Choroid plexus epithelial cell (primary cell): ENCODE results near the gene C17orf114.

Experiments used
- DNase-seq: peaks from one replicate; pipeline ENCODE4 v3.0.0-alpha.2; 2010; ENCODE audit warnings: low read depth
- H3K4me3 ChIP-seq: 2 replicates; pipeline ENCODE4 v1.5.1; 2011; ENCODE audit warnings: low read depth, mild to moderate bottlenecking, control low read depth, low read length, moderate library complexity
- TF ChIP-seq, protein P1 (sequence below): conservative IDR thresholded peaks from 2 replicates; pipeline ENCODE4 v1.5.1; 2011; ENCODE audit warnings: low read depth, mild to moderate bottlenecking, control low read depth, inconsistent platforms, low read length, moderate library complexity

Gene C17orf114

GRCh38 chr17:4766201-4766600 is 35.9 kb downstream of the C17orf114 start:
- TF ChIP-seq, protein P1, sequence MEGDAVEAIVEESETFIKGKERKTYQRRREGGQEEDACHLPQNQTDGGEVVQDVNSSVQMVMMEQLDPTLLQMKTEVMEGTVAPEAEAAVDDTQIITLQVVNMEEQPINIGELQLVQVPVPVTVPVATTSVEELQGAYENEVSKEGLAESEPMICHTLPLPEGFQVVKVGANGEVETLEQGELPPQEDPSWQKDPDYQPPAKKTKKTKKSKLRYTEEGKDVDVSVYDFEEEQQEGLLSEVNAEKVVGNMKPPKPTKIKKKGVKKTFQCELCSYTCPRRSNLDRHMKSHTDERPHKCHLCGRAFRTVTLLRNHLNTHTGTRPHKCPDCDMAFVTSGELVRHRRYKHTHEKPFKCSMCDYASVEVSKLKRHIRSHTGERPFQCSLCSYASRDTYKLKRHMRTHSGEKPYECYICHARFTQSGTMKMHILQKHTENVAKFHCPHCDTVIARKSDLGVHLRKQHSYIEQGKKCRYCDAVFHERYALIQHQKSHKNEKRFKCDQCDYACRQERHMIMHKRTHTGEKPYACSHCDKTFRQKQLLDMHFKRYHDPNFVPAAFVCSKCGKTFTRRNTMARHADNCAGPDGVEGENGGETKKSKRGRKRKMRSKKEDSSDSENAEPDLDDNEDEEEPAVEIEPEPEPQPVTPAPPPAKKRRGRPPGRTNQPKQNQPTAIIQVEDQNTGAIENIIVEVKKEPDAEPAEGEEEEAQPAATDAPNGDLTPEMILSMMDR, result no peak
- DNase-seq, result no peak
- H3K4me3 ChIP-seq, result no peak overlapping the region

DNA sequence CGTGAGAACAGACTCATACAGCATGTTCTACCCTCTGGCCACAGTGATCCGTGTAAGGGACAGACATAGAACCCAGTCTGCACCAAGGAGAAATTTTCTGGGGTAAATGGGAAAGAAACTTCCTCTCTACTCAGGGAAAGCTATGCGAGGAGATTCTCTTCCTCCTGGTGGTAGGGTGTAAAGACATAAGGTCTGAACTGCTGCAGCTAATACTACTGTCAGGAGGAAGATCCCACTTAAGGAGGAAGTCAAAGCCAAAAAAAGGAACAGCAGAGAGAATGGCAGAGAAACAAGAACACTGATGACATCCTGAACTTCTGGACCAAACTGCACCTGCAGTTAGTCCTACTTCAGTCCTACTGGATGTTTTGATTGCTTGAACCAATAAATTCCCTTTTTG is 37.5 kb downstream of the C17orf114 start:
- DNase-seq, result no peak
- no peak overlapping the region for H3K4me3 ChIP-seq
- TF ChIP-seq, protein P1, result no peak

GRCh38 chr17:4759776-4760236 is 42.3 kb downstream of the C17orf114 start:
- DNase-seq, result no peak
- TF ChIP-seq, protein P1, result no peak
- H3K4me3 ChIP-seq, result no peak overlapping the region

GRCh38 chr17:4753392-4753791 is 48.7 kb downstream of the C17orf114 start:
- no peak for DNase-seq
- no peak overlapping the region for H3K4me3 ChIP-seq
- TF ChIP-seq, protein P1, result no peak

GRCh38 chr17:4751932-4752331 is 50.2 kb downstream of the C17orf114 start:
- H3K4me3 ChIP-seq, result no peak overlapping the region
- DNase-seq, result no peak
- TF ChIP-seq, protein P1, result no peak
